HCT116 (cell line): ENCODE data around the gene CA11. TPM values are rescaled to one million over a fixed set of nuclear protein-coding genes. Genes with fewer than 3 reads are reported as not detected.
A peak's percentile ranks its signal among the peaks of the same experiment; 100 is the strongest.

Experiments used
- ATAC-seq: fragments of 200-7000 bp; cut with Tn5 transposase; 2 replicates; pipeline ENCODE4 v1.9.1; 2020; ENCODE audit warnings: mild to moderate bottlenecking, moderate library complexity
- BruUV-seq: library from RNA; stranded (reverse); fragments of 400-500 nt; replicated peaks from 2 replicates; lab custom pipeline; 2021; lab: Mats Ljungman, UMichigan
- CTCF ChIA-PET: fragments of 300-600 bp; sonication (Branson Sonifier 250); formaldehyde crosslinking; loops from one replicate; lab custom pipeline; 2021; ENCODE audit warnings: antibody characterized with exemption; lab: Charles Lee
- POLR2A ChIA-PET: fragments of 300-600, 350-600 bp; sonication (Branson Sonifier 250); formaldehyde crosslinking; loops from one replicate; lab custom pipeline; 2021; ENCODE audit warnings: antibody characterized with exemption; lab: Charles Lee
- RAD21 ChIA-PET, 2 experiments: fragments of 300-600 bp; sonication (Branson Sonifier 250); formaldehyde crosslinking; loops; one replicate each; lab custom pipeline; 2023; ENCODE audit warnings: low total read pairs in 2 of 2; ENCODE audit not compliant: uncharacterized antibody in 2 of 2, unreplicated experiment in 2 of 2, low non-redundant PET in 1 of 2; lab: Charles Lee
- DNase-seq: peaks from one replicate; pipeline ENCODE4 v3.0.0-alpha.2; 2010; ENCODE audit warnings: low read depth, low spot score
- H2AFZ ChIP-seq: fragments of 200-600 bp; shearing (Covaris generic), sonication (generic); 2 replicates; pipeline ENCODE4 v1.6.1; 2017; ENCODE audit warnings: low read depth, mixed run types, mixed read lengths, antibody characterized with exemption, low read length; ENCODE audit not compliant: poor library complexity, severe bottlenecking
- H3K27ac ChIP-seq: 2 replicates; pipeline ENCODE4 v1.5.1; 2012; ENCODE audit warnings: low read depth, low read length
- H3K27me3 ChIP-seq: fragments of 200-600 bp; sonication (generic); 2 replicates; pipeline ENCODE4 v1.6.1; 2016; ENCODE audit warnings: mixed run types, low read length, mixed read lengths; ENCODE audit not compliant: insufficient read depth
- H3K36me3 ChIP-seq, 2 experiments: fragments of 200-500 bp in 1 of 2; fragments of 200-600 bp in 1 of 2; sonication (Bioruptor generic) in 1 of 2; sonication (generic) in 1 of 2; 2 replicates each; pipeline versions ENCODE4 v1.5.1 to v1.6.1; 2014 to 2016; ENCODE audit warnings: low read length in 2 of 2, inconsistent platforms in 1 of 2, mixed read lengths in 1 of 2, mixed run types in 1 of 2; ENCODE audit not compliant: insufficient read depth in 2 of 2, control insufficient read depth in 1 of 2
- H3K4me1 ChIP-seq, 2 experiments: fragments of 200-600 bp in 1 of 2; sonication (generic) in 1 of 2; 2 replicates each; pipeline versions ENCODE4 v1.5.1 to v1.6.1; 2012 to 2017; ENCODE audit warnings: low read length in 2 of 2, inconsistent platforms in 1 of 2, mild to moderate bottlenecking in 1 of 2, mixed read lengths in 1 of 2, mixed run types in 1 of 2, moderate library complexity in 1 of 2; ENCODE audit not compliant: insufficient read depth in 2 of 2, control insufficient read depth in 1 of 2
- H3K4me2 ChIP-seq: fragments of 200-600 bp; sonication (generic); 2 replicates; pipeline ENCODE4 v1.6.1; 2017; ENCODE audit warnings: mixed run types, low read length, mixed read lengths
- H3K4me3 ChIP-seq, 2 experiments: fragments of 200-600 bp in 1 of 2; sonication (generic) in 1 of 2; replicated peaks in 1 of 2; 2 replicates each; pipeline ENCODE4 v1.5.1; 2011 to 2016; ENCODE audit warnings: low read length in 2 of 2, control low read depth in 1 of 2, low read depth in 1 of 2, mild to moderate bottlenecking in 1 of 2, mixed read lengths in 1 of 2, mixed run types in 1 of 2
- H3K79me2 ChIP-seq: fragments of 200-600 bp; sonication (generic); 2 replicates; pipeline ENCODE4 v1.6.1; 2017; ENCODE audit warnings: mild to moderate bottlenecking, mixed run types, low read length, moderate library complexity, mixed read lengths; ENCODE audit not compliant: insufficient read depth
- H3K9ac ChIP-seq: fragments of 200-600 bp; sonication (generic); 2 replicates; pipeline ENCODE4 v1.6.1; 2016; ENCODE audit warnings: low read length, mixed read lengths
- H3K9me2 ChIP-seq: fragments of 200-600 bp; sonication (generic), shearing (Covaris generic); 2 replicates; pipeline ENCODE4 v1.6.1; 2017; ENCODE audit warnings: mixed run types, mild to moderate bottlenecking, moderate library complexity; ENCODE audit not compliant: insufficient read depth
- H3K9me3 ChIP-seq, 2 experiments: fragments of 200-500 bp in 1 of 2; fragments of 200-600 bp in 1 of 2; sonication (Bioruptor generic) in 1 of 2; sonication (generic) in 1 of 2; 2 replicates each; pipeline ENCODE4 v1.6.1; 2014 to 2017; ENCODE audit warnings: low read length in 2 of 2, mixed read lengths in 2 of 2, inconsistent platforms in 1 of 2, low read depth in 1 of 2, mild to moderate bottlenecking in 1 of 2, mixed run types in 1 of 2, moderate library complexity in 1 of 2; ENCODE audit not compliant: control insufficient read depth in 1 of 2, insufficient read depth in 1 of 2
- H4K20me1 ChIP-seq: fragments of 200-600 bp; sonication (generic), shearing (Covaris generic); 2 replicates; pipeline ENCODE4 v1.6.1; 2017; ENCODE audit warnings: mixed run types, mild to moderate bottlenecking, moderate library complexity; ENCODE audit not compliant: insufficient read depth
- ELF1 ChIP-seq: IDR thresholded peaks from 2 replicates; pipeline ENCODE4 v1.6.1; 2012; ENCODE audit warnings: low read depth, borderline replicate concordance
- POLR2A ChIP-seq: IDR thresholded peaks from 2 replicates; pipeline ENCODE4 v1.7.0; 2011; ENCODE audit warnings: borderline replicate concordance; ENCODE audit not compliant: insufficient read depth, insufficient read length; ENCODE audit errors: extremely low read depth
- POLR2AphosphoS5 ChIP-seq: IDR thresholded peaks from 2 replicates; pipeline ENCODE4 v1.6.1; 2011; ENCODE audit warnings: mild to moderate bottlenecking, low read depth, low read length, moderate library complexity
- SRF ChIP-seq: IDR thresholded peaks from 2 replicates; pipeline ENCODE4 v1.6.1; 2012; ENCODE audit warnings: low read depth
- TCF7L2 ChIP-seq: IDR thresholded peaks from 2 replicates; pipeline ENCODE4 v1.7.0; 2011; ENCODE audit warnings: borderline replicate concordance, inconsistent platforms; ENCODE audit not compliant: insufficient read depth, insufficient read length; ENCODE audit errors: extremely low read depth
- YY1 ChIP-seq: IDR thresholded peaks from 2 replicates; pipeline ENCODE4 v1.6.1; 2011; ENCODE audit warnings: low read length, low read depth, moderate library complexity, mild to moderate bottlenecking; ENCODE audit not compliant: insufficient replicate concordance; ENCODE audit errors: extremely low read depth
- ZBTB33 ChIP-seq: IDR thresholded peaks from 2 replicates; pipeline ENCODE4 v1.6.1; 2011; ENCODE audit warnings: mild to moderate bottlenecking, low read length, moderate library complexity; ENCODE audit not compliant: insufficient replicate concordance; ENCODE audit errors: extremely low read depth
- ZFX ChIP-seq: fragments of 450-650 bp; IDR thresholded peaks from 2 replicates; pipeline ENCODE4 v1.6.1; 2017
- intact Hi-C: fragments of 100-400 bp; cut with micrococcal nuclease; formaldehyde crosslinking; loops from 2 replicates; pipeline ENCODE4 v1.10.0; 2022
- total RNA-seq: library from RNA; stranded (reverse); gene quantifications from one replicate; pipeline ENCODE4 v1.2.1, GENCODE V29; 2021; ENCODE audit not compliant: unreplicated experiment
- TF ChIP-seq, protein P1 (sequence below): IDR thresholded peaks from 2 replicates; pipeline ENCODE4 v1.6.1; 2012

The CA11 gene
- total RNA-seq, 1 experiment from 2014 or later: 29.6 TPM

DNA sequence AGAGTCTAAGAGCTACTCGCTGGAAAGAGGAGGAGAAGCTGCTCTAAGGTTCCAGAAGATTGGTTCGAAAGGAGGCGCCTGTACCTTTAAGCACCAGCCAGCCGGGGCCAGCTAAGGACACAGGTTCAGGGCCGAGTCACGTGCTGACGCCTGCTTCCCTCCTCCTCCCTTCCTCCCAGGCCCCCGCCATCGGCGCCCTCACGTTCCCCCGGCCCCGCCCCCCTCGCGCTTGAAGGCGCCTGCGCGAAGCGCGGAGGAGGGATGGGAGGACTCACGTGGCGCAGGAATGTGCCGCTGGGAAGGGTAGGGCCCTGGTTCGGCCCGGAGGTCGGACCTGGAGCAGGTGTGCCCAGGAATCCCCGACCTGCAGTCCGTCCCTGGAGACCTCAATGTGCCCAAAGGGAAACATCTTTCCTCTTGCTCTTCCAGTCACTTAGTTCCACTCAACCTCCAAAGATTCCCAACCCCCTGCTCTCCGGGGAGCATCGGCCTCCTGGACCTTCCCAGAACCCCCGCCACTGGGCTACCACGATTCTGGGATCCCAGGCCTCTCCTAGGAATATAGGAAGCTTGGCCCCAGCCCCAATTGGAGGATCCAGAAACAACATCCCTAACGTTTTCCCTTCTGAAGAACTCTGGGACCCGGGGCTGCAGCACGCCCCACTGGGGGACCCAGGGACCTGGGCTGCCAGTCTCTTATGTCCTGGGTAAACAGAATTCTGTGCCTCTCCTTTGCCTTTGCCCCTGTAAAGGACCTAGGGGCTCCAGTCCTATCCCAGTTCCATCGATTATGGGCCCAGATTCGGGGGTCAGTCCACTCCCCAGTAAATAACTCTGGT, 11.3 kb downstream of the CA11 start:
- Histone ChIP-seq H3K4me3 (peak overlapping the region; percentile 47 to 83), H3K79me2 (peaks cover 18% of the 10 kb centered on the region), H3K27ac (peak overlapping the region; percentile 95), H3K9me3 (no peaks in the 10 kb centered on the region), H3K9me2 (no peaks in the 10 kb centered on the region), H3K27me3 (no peaks in the 10 kb centered on the region), H3K9ac (peak overlapping the region; percentile 96), H2AFZ (no peak overlapping the region), H3K4me1 (peaks cover 40 to 86% of the 10 kb centered on the region in 2 experiments), H4K20me1 (no peaks in the 10 kb centered on the region), H3K4me2 (peak overlapping the region; percentile 93), H3K36me3 (peaks cover 2 to 13% of the 10 kb centered on the region in 2 experiments; a peak in 1 of 4 replicates)
- ChIA-PET CTCF (no interaction called here), POLR2A (interaction anchor here (0.6 to 2.6 kb wide), 6 partner anchors 11 to 238 kb away, joined by 3 to 11 read pairs (median 4); partner anchors contain the start of genes CA11, PPP1R15A, RPL18 and SPHK2), RAD21 (interaction anchor here (0.9 to 1.0 kb wide), 2 partner anchors 11 to 15 kb away, joined by 3 read pairs; partner anchors contain the start of genes RPL18 (in 1 of the 2) and SPHK2 (in 1 of the 2))
- intact Hi-C loops: no loop called here
- DNase-seq (peak; percentile 94), ATAC-seq (peak; percentile 29)
- BruUV-seq: TSS peak; percentile 83
- TF ChIP-seq ELF1 (no peak), POLR2AphosphoS5 (peak; percentile 85), YY1 (peak; percentile 59), SRF (no peak), ZBTB33 (no peak), ZFX (peak; percentile 50; the same call in 1 of the 2 replicates), TCF7L2 (peak; percentile 26), POLR2A (peak; percentile 69)
- TF ChIP-seq, protein P1, sequence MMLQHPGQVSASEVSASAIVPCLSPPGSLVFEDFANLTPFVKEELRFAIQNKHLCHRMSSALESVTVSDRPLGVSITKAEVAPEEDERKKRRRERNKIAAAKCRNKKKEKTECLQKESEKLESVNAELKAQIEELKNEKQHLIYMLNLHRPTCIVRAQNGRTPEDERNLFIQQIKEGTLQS: no peak
